ENCODE results near the gene DYRK1A.

The DYRK1A gene

DNA sequence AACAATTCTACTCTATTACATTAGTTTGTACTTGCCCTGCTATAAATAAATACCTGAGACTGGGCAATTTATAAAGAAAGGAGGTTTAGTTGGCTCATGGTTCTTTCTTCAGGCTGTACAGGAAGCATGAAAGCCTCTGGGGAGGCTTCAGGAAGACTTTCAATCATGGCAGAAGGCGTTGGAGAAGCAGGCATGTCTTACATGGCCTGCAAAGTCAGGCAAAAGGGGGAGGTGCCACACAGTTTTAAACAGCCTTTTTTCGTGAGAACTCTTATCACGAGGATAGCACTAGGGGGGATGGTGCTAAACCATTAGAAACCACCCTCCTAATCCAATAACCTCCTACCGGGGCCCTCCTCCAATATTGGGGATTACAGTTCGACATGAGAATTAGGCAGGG is 102.9 kb downstream of the DYRK1A start:
- TF ChIP-seq CSRNP3 (CRISPR knock-in tag; IDR thresholded peaks at IDR 0.05) (no peak), TCF4 (CRISPR knock-in tag; IDR thresholded peaks at IDR 0.05; ENCODE audit: borderline replicate concordance) (no peak), GLIS3 (CRISPR knock-in tag; IDR thresholded peaks at IDR 0.05) (no peak), OSR1 (CRISPR knock-in tag; IDR thresholded peaks at IDR 0.05) (no peak), SNAI2 (CRISPR knock-in tag; IDR thresholded peaks at IDR 0.05) (no peak), ISL1 (CRISPR knock-in tag; IDR thresholded peaks at IDR 0.05) (no peak), ARNTL (CRISPR knock-in tag; IDR thresholded peaks at IDR 0.05; ENCODE audit: borderline replicate concordance, low read depth) (no peak), ZFP30 (CRISPR knock-in tag; IDR thresholded peaks at IDR 0.05) (no peak), ZNF565 (CRISPR knock-in tag; conservative IDR thresholded peaks at IDR 0.05; ENCODE audit: low read depth) (no peak), ZNF70 (CRISPR knock-in tag; IDR thresholded peaks at IDR 0.05) (no peak), PPARA (CRISPR knock-in tag; IDR thresholded peaks at IDR 0.05; ENCODE audit: borderline replicate concordance) (no peak), CSDC2 (CRISPR knock-in tag; IDR thresholded peaks at IDR 0.05) (no peak)
- TF ChIP-seq, protein P1, sequence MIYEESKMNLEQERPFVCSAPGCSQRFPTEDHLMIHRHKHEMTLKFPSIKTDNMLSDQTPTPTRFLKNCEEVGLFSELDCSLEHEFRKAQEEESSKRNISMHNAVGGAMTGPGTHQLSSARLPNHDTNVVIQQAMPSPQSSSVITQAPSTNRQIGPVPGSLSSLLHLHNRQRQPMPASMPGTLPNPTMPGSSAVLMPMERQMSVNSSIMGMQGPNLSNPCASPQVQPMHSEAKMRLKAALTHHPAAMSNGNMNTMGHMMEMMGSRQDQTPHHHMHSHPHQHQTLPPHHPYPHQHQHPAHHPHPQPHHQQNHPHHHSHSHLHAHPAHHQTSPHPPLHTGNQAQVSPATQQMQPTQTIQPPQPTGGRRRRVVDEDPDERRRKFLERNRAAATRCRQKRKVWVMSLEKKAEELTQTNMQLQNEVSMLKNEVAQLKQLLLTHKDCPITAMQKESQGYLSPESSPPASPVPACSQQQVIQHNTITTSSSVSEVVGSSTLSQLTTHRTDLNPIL (CRISPR knock-in tag; IDR thresholded peaks at IDR 0.05; ENCODE audit: low read depth): no peak
- TF ChIP-seq, protein P2, sequence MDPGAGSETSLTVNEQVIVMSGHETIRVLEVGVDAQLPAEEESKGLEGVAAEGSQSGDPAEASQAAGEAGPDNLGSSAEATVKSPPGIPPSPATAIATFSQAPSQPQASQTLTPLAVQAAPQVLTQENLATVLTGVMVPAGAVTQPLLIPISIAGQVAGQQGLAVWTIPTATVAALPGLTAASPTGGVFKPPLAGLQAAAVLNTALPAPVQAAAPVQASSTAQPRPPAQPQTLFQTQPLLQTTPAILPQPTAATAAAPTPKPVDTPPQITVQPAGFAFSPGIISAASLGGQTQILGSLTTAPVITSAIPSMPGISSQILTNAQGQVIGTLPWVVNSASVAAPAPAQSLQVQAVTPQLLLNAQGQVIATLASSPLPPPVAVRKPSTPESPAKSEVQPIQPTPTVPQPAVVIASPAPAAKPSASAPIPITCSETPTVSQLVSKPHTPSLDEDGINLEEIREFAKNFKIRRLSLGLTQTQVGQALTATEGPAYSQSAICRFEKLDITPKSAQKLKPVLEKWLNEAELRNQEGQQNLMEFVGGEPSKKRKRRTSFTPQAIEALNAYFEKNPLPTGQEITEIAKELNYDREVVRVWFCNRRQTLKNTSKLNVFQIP (CRISPR knock-in tag; IDR thresholded peaks at IDR 0.05; ENCODE audit: borderline replicate concordance, low read depth): no peak
- ATAC-seq: no peak

GRCh38 chr21:37472581-37472980 is 106.0 kb downstream of the DYRK1A start:
- no peak for TF ChIP-seq RARB (CRISPR knock-in tag; IDR thresholded peaks at IDR 0.05)
- TF ChIP-seq ZFP30 (CRISPR knock-in tag; IDR thresholded peaks at IDR 0.05): no peak
- TF ChIP-seq ZFP3 (CRISPR knock-in tag; IDR thresholded peaks at IDR 0.05): no peak
- no peak for TF ChIP-seq TCF4 (CRISPR knock-in tag; IDR thresholded peaks at IDR 0.05; ENCODE audit: borderline replicate concordance)
- TF ChIP-seq GLIS3 (CRISPR knock-in tag; IDR thresholded peaks at IDR 0.05): no peak
- no peak for TF ChIP-seq SNAI2 (CRISPR knock-in tag; IDR thresholded peaks at IDR 0.05)
- TF ChIP-seq ARNTL (CRISPR knock-in tag; IDR thresholded peaks at IDR 0.05; ENCODE audit: borderline replicate concordance, low read depth): no peak
- TF ChIP-seq, protein P3, sequence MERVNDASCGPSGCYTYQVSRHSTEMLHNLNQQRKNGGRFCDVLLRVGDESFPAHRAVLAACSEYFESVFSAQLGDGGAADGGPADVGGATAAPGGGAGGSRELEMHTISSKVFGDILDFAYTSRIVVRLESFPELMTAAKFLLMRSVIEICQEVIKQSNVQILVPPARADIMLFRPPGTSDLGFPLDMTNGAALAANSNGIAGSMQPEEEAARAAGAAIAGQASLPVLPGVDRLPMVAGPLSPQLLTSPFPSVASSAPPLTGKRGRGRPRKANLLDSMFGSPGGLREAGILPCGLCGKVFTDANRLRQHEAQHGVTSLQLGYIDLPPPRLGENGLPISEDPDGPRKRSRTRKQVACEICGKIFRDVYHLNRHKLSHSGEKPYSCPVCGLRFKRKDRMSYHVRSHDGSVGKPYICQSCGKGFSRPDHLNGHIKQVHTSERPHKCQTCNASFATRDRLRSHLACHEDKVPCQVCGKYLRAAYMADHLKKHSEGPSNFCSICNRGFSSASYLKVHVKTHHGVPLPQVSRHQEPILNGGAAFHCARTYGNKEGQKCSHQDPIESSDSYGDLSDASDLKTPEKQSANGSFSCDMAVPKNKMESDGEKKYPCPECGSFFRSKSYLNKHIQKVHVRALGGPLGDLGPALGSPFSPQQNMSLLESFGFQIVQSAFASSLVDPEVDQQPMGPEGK (CRISPR knock-in tag; IDR thresholded peaks at IDR 0.05; ENCODE audit: borderline replicate concordance): no peak
- ATAC-seq: no peak

- no peak for ATAC-seq
- TF ChIP-seq ZNF8 (CRISPR knock-in tag; IDR thresholded peaks at IDR 0.05) (no peak), GLIS3 (CRISPR knock-in tag; IDR thresholded peaks at IDR 0.05) (no peak), OSR1 (CRISPR knock-in tag; IDR thresholded peaks at IDR 0.05) (no peak), ZC3H10 (CRISPR knock-in tag; IDR thresholded peaks at IDR 0.05) (no peak), ISL1 (CRISPR knock-in tag; IDR thresholded peaks at IDR 0.05) (no peak), ESRRG (CRISPR knock-in tag; IDR thresholded peaks at IDR 0.05) (no peak), CSRNP3 (CRISPR knock-in tag; IDR thresholded peaks at IDR 0.05) (no peak), BACH2 (CRISPR knock-in tag; IDR thresholded peaks at IDR 0.05; ENCODE audit: borderline replicate concordance) (no peak), CSDC2 (CRISPR knock-in tag; IDR thresholded peaks at IDR 0.05) (no peak)
- TF ChIP-seq, protein P3 (CRISPR knock-in tag; IDR thresholded peaks at IDR 0.05; ENCODE audit: borderline replicate concordance): no peak
- TF ChIP-seq, protein P1 (CRISPR knock-in tag; IDR thresholded peaks at IDR 0.05; ENCODE audit: low read depth): no peak
Measured at GRCh38 chr21:37473491-37473890, 106.9 kb downstream of the DYRK1A start.
